Prostate gland (tissue), 2 donors: Measurements from ENCODE around the gene LEPR. TPM values are rescaled to one million over a fixed set of nuclear protein-coding genes. Genes with fewer than 3 reads are reported as not detected.
"Not testable (repeated sequence)": the region's sequence is repeated elsewhere in the genome, so short reads cannot be mapped to it uniquely, and the experiment has no call there.

Experiments used
- DNase-seq: peaks from one replicate; pipeline ENCODE4 v3.0.0-alpha.2; 2019; ENCODE audit warnings: low spot score
- H3K27ac ChIP-seq, 2 donors: fragments of 200-600 bp; sonication (generic); 2 replicates each; pipeline ENCODE4 v1.5.1; 2017 to 2019
- H3K27me3 ChIP-seq: fragments of 200-600 bp; sonication (generic); replicated peaks from 2 replicates; pipeline ENCODE4 v1.5.1; 2019; ENCODE audit not compliant: insufficient read depth
- H3K36me3 ChIP-seq, 2 donors: fragments of 200-600 bp; sonication (generic); 1 replicate in 1 of 2; 2 replicates in 1 of 2; pipeline versions ENCODE4 v1.5.1 to v1.8.1; 2017 to 2019
- H3K4me1 ChIP-seq: fragments of 200-600 bp; sonication (generic); replicated peaks from 2 replicates; pipeline ENCODE4 v1.5.1; 2019
- H3K4me3 ChIP-seq, 2 donors: fragments of 200-600 bp; sonication (generic); 2 replicates each; pipeline ENCODE4 v1.5.1; 2017 to 2019
- H3K9me3 ChIP-seq: fragments of 200-600 bp; sonication (generic); 2 replicates; pipeline ENCODE4 v1.5.1; 2017
- CTCF ChIP-seq, 4 experiments: fragments of 200-600 bp in 2 of 4; fragments of 450-650 bp in 2 of 4; sonication (generic) in 2 of 4; IDR thresholded peaks; 1 replicate in 3 of 4; 2 replicates in 1 of 4; pipeline ENCODE4 v1.5.1; 2016 to 2019; ENCODE audit warnings: antibody characterized with exemption in 4 of 4, mild to moderate bottlenecking in 2 of 4, moderate library complexity in 2 of 4
- POLR2A ChIP-seq: fragments of 450-650 bp; IDR thresholded peaks from one replicate; pipeline ENCODE4 v1.6.1; 2016; ENCODE audit warnings: antibody characterized with exemption, mild to moderate bottlenecking
- POLR2AphosphoS5 ChIP-seq: sonication (generic); formaldehyde crosslinking; IDR thresholded peaks from one replicate; pipeline ENCODE4 v1.6.1; 2017; ENCODE audit warnings: antibody characterized with exemption
- WGBS: methylation state at CpG from one replicate; pipeline ENCODE4 v1.1.5; 2018; 5-methylcytosine and 5-hydroxymethylcytosine counted together
- intact Hi-C: fragments of 100-400 bp; cut with DNase I; formaldehyde crosslinking; loops from one replicate; pipeline ENCODE4 v1.14.2; 2022
- total RNA-seq, 2 donors: library from RNA; depleted of rRNA; stranded (reverse); fragments of >200 nt; gene quantifications; one replicate each; pipeline ENCODE4 v1.1.0, GENCODE V29; 2016

LEPR gene
- total RNA-seq, 2 donors from 2014 or later: 5.6 to 13.9 TPM

DNA sequence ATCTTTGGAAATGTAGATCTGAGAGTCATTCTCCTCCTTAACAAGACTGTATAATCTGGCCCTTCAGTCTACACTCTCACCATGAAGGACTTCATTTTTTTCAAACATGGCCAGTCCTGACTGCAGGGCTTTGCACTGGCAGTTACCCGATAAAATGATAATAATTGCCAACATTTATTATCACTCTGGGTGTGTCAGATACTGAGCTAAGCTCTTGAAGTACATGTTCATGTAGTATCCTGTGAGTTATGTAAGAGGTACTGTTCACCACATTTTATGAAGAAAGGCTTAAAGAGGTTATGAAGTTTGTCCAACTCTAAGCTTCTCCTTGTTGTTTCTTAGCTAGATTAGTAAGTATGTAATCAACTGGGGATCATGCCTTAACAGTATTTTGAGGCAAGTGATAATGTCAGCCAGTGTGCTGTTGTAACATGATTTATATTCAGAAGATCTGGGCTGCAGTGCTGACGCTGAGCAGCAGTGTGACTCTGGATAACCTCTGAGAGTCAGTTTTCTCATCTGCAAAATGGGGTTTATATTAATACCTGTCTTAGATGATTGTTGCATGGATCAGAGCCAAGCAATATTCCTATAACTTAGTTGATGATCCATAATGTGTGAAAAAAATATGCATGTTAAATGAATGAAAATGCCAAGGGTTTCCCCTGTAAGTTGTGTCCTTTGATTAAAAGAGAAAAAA is 42.1 kb upstream of the LEPR start:
- intact Hi-C loops: no loop called here
- no peaks in the 10 kb centered on the region for H3K9me3 ChIP-seq
- DNase-seq: no peak
- H3K27me3 ChIP-seq: no peaks in the 10 kb centered on the region
- no peaks in the 10 kb centered on the region for H3K4me1 ChIP-seq
- TF ChIP-seq CTCF (IDR thresholded peaks at IDR 0.05) (no peak), POLR2A (no peak), POLR2AphosphoS5 (no peak)
- H3K36me3 ChIP-seq: no peaks in the 10 kb centered on the region
- H3K27ac ChIP-seq: no peak overlapping the region
- 84% methylated on average over 2 of the region's 2 CpGs for WGBS
- H3K4me3 ChIP-seq: no peak overlapping the region

GRCh38 chr1:65384426-65384825 is 36.0 kb upstream of the LEPR start:
- H3K4me1 ChIP-seq, DNase-seq, H3K27ac ChIP-seq, H3K36me3 ChIP-seq, H3K9me3 ChIP-seq, H3K27me3 ChIP-seq, H3K4me3 ChIP-seq, intact Hi-C loops: not testable (repeated sequence)
- WGBS: 94% methylated on average over 5 of the region's 5 CpGs

DNA sequence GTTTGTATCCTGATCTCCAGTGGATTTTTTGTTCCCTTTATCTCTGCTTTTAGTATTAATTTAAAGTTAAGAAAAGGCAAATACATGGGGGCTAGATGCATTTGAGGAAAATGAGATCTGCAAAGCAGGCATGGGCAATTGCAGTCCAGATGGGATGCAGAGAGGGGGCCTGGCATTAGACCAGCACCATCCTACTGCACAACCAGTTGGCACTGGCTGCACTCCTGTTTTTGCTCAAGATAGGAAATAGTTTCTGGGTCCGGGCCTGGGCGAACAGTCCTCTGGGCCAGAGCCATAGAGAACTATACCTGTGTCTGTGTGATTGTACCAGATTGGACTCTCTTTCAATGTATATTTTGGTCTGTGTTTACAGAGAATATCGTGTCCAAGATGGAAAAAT is 34.0 kb upstream of the LEPR start:
- no peaks in the 10 kb centered on the region for H3K36me3 ChIP-seq
- no peak overlapping the region for H3K4me3 ChIP-seq
- H3K9me3 ChIP-seq: no peaks in the 10 kb centered on the region
- no peak overlapping the region for H3K27ac ChIP-seq
- no peaks in the 10 kb centered on the region for H3K4me1 ChIP-seq
- 92% methylated on average over 3 of the region's 3 CpGs for WGBS
- no peaks in the 10 kb centered on the region for H3K27me3 ChIP-seq
- no peak for TF ChIP-seq POLR2A
- DNase-seq: no peak
- intact Hi-C loops: no loop called here

GRCh38 chr1:65387821-65388220 is 32.6 kb upstream of the LEPR start:
- Histone ChIP-seq H3K36me3 (no peaks in the 10 kb centered on the region), H3K4me3 (no peak overlapping the region), H3K27me3 (no peaks in the 10 kb centered on the region), H3K9me3 (no peaks in the 10 kb centered on the region), H3K4me1 (no peaks in the 10 kb centered on the region), H3K27ac (no peak overlapping the region)
- TF ChIP-seq POLR2AphosphoS5: no peak
- TF ChIP-seq CTCF (IDR thresholded peaks at IDR 0.05): no peak
- no peak for TF ChIP-seq POLR2A
- intact Hi-C loops: no loop called here
- 96% methylated on average over 2 of the region's 2 CpGs for WGBS
- DNase-seq: no peak

- DNase-seq: no peak
Observed at GRCh38 chr1:65388908-65389695, 31.4 kb upstream of the LEPR start.

More at GRCh38 chr1:65388908-65389695, 31.4 kb upstream of the LEPR start:
- TF ChIP-seq CTCF (IDR thresholded peaks at IDR 0.05) (no peak), POLR2A (no peak), POLR2AphosphoS5 (no peak)
- no peak overlapping the region for H3K27ac ChIP-seq
- no peaks in the 10 kb centered on the region for H3K4me1 ChIP-seq
- intact Hi-C loops: no loop called here
- H3K27me3 ChIP-seq: no peaks in the 10 kb centered on the region
- H3K9me3 ChIP-seq: no peaks in the 10 kb centered on the region
- no peaks in the 10 kb centered on the region for H3K36me3 ChIP-seq
- H3K4me3 ChIP-seq: no peak overlapping the region
- WGBS: 88% methylated on average over 3 of the region's 3 CpGs
